ENCODE results near the gene CPVL. TPM values are rescaled to one million over a fixed set of nuclear protein-coding genes. Genes with fewer than 3 reads are reported as not detected.

The CPVL gene
- total RNA-seq, 1 experiment from 2014 or later, result 72.3 TPM

- POLR2A ChIA-PET (ENCODE audit: low non-redundant PET), result no interaction called here
- no TSS peak for BruUV-seq (replicated peaks)
Observed at GRCh38 chr7:29045258-29046086, 100.9 kb downstream of the CPVL start.

GRCh38 chr7:29044554-29044953 is 101.8 kb downstream of the CPVL start:
- ChIA-PET CTCF (no interaction called here), POLR2A (ENCODE audit: low non-redundant PET) (no interaction called here)
- intact Hi-C loops (cut with micrococcal nuclease; ENCODE audit: unreplicated experiment), result no loop called here
- no peak overlapping the region for H3K4me3 ChIP-seq (ENCODE audit: low read depth, low read length, poor library complexity, severe bottlenecking)
- no peak overlapping the region for H3K27ac ChIP-seq (ENCODE audit: low read depth, low read length, poor library complexity, severe bottlenecking)
- H3K27me3 ChIP-seq (replicated peaks; ENCODE audit: insufficient read depth, low read depth, low read length, poor library complexity), result no peaks in the 10 kb centered on the region
- TF ChIP-seq EZH2 (IDR thresholded peaks at IDR 0.05; ENCODE audit: borderline replicate concordance, low read depth, low read length, poor library complexity, severe bottlenecking), result no peak
- TF ChIP-seq CTCF (conservative IDR thresholded peaks at IDR 0.05; ENCODE audit: low read depth, low read length), result no peak
- no peaks in the 10 kb centered on the region for H3K36me3 ChIP-seq (ENCODE audit: insufficient read depth, low read length, poor library complexity, severe bottlenecking)
- H3K4me1 ChIP-seq (ENCODE audit: insufficient read depth, low read length, poor library complexity, severe bottlenecking), result peaks cover 24% of the 10 kb centered on the region
- H3K9me3 ChIP-seq (ENCODE audit: low read depth, low read length, poor library complexity, severe bottlenecking), result no peaks in the 10 kb centered on the region
- BruUV-seq (replicated peaks), result no TSS peak
- DNase-seq (ENCODE audit: low spot score), result no peak

More at GRCh38 chr7:29045258-29046086, 100.9 kb downstream of the CPVL start:
- intact Hi-C loops (cut with micrococcal nuclease; ENCODE audit: unreplicated experiment), result no loop called here
- Histone ChIP-seq H3K27me3 (replicated peaks; ENCODE audit: insufficient read depth, low read depth, low read length, poor library complexity) (no peaks in the 10 kb centered on the region), H3K4me3 (ENCODE audit: low read depth, low read length, poor library complexity, severe bottlenecking) (no peak overlapping the region), H3K9me3 (ENCODE audit: low read depth, low read length, poor library complexity, severe bottlenecking) (no peaks in the 10 kb centered on the region), H3K27ac (ENCODE audit: low read depth, low read length, poor library complexity, severe bottlenecking) (no peak overlapping the region), H3K36me3 (ENCODE audit: insufficient read depth, low read length, poor library complexity, severe bottlenecking) (no peaks in the 10 kb centered on the region), H3K4me1 (ENCODE audit: insufficient read depth, low read length, poor library complexity, severe bottlenecking) (peaks cover 15% of the 10 kb centered on the region)
- CTCF ChIA-PET, result interaction anchor here (0.6 kb wide), 1 partner anchor 30 kb away, joined by 3 read pairs; no protein-coding TSS in a partner anchor
- TF ChIP-seq CTCF (conservative IDR thresholded peaks at IDR 0.05; ENCODE audit: low read depth, low read length), result no peak
- TF ChIP-seq EZH2 (IDR thresholded peaks at IDR 0.05; ENCODE audit: borderline replicate concordance, low read depth, low read length, poor library complexity, severe bottlenecking), result no peak
- DNase-seq (ENCODE audit: low spot score), result no peak

GRCh38 chr7:29043576-29043975 is 102.8 kb downstream of the CPVL start:
- intact Hi-C loops (cut with micrococcal nuclease; ENCODE audit: unreplicated experiment), result no loop called here
- no peaks in the 10 kb centered on the region for H3K27me3 ChIP-seq (replicated peaks; ENCODE audit: insufficient read depth, low read depth, low read length, poor library complexity)
- ChIA-PET POLR2A (ENCODE audit: low non-redundant PET) (no interaction called here), CTCF (no interaction called here)
- no peak for TF ChIP-seq EZH2 (IDR thresholded peaks at IDR 0.05; ENCODE audit: borderline replicate concordance, low read depth, low read length, poor library complexity, severe bottlenecking)
- TF ChIP-seq CTCF (conservative IDR thresholded peaks at IDR 0.05; ENCODE audit: low read depth, low read length), result no peak
- no peaks in the 10 kb centered on the region for H3K36me3 ChIP-seq (ENCODE audit: insufficient read depth, low read length, poor library complexity, severe bottlenecking)
- no TSS peak for BruUV-seq (replicated peaks)
- no peak overlapping the region for H3K4me3 ChIP-seq (ENCODE audit: low read depth, low read length, poor library complexity, severe bottlenecking)
- peaks cover 34% of the 10 kb centered on the region for H3K4me1 ChIP-seq (ENCODE audit: insufficient read depth, low read length, poor library complexity, severe bottlenecking)
- no peak for DNase-seq (ENCODE audit: low spot score)
- H3K27ac ChIP-seq (ENCODE audit: low read depth, low read length, poor library complexity, severe bottlenecking), result no peak overlapping the region
- no peaks in the 10 kb centered on the region for H3K9me3 ChIP-seq (ENCODE audit: low read depth, low read length, poor library complexity, severe bottlenecking)
